GM12872 (cell line): Measurements from ENCODE around the gene LMO2.

ENCODE experiments used
- TF ChIP-seq, protein P1 (sequence below): IDR thresholded peaks from 3 replicates; pipeline ENCODE4 v1.5.1; 2011; ENCODE audit warnings: low read depth, mild to moderate bottlenecking, low read length, moderate library complexity; ENCODE audit not compliant: insufficient read depth

The LMO2 gene

DNA sequence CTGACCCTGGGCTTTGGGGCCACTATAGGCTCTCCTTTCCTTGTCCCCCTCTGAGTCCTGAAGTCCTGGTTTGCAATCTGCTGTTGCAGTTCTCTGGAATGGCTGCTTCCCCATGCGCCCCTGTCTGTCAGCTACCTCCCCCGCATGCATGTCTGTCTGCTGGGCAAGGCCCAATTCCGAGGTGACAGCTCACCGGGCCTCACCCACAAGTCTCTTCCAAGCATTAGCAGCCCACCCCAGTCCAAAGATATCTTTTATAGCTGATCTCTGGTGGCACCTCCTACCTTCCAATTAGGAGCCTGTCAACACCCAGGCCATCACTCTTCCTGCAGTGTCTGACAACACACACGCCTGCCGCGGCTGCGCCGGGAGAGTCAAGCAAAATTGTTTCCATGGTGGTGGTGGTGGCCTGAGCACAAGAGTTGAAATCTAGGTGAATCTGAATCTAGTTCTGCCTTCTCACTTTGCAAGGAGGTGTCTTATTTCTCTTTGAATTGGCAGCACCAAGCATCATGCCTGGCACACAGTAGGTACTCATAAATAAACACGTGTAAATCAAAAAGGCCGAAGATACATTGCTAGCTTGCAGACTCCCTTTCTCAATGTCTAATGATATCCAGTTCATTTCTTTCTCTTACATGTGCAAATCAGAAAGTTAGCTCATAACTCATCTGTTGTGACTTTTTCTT is 1.2 kb upstream of the LMO2 start:
- TF ChIP-seq, protein P1, sequence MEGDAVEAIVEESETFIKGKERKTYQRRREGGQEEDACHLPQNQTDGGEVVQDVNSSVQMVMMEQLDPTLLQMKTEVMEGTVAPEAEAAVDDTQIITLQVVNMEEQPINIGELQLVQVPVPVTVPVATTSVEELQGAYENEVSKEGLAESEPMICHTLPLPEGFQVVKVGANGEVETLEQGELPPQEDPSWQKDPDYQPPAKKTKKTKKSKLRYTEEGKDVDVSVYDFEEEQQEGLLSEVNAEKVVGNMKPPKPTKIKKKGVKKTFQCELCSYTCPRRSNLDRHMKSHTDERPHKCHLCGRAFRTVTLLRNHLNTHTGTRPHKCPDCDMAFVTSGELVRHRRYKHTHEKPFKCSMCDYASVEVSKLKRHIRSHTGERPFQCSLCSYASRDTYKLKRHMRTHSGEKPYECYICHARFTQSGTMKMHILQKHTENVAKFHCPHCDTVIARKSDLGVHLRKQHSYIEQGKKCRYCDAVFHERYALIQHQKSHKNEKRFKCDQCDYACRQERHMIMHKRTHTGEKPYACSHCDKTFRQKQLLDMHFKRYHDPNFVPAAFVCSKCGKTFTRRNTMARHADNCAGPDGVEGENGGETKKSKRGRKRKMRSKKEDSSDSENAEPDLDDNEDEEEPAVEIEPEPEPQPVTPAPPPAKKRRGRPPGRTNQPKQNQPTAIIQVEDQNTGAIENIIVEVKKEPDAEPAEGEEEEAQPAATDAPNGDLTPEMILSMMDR: no peak

DNA sequence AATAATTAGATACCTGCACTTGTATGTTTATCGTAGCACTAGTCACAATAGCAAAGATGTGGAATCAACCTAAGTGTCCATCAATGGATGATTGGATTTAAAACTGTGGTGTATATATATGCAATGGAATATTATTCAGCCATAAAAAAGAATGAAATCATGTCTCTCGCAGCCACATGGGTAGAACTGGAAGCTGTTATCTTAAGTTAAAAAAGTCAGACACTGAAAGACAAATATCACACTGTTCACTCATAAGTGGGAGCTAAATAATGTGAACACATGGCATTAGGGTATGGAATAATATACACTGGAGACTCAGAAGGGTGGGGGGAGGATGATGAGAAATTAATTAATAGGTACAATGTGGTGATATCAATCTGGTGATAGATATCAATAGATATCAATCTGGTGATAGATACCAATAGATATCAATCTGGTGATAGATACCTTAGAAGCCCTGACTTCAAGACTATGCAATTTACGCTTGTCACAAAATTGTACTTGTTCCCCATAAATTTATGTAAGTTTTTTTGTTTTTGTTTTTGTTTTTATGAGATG is 2.0 kb downstream of the LMO2 start:
- TF ChIP-seq, protein P1: no peak

DNA sequence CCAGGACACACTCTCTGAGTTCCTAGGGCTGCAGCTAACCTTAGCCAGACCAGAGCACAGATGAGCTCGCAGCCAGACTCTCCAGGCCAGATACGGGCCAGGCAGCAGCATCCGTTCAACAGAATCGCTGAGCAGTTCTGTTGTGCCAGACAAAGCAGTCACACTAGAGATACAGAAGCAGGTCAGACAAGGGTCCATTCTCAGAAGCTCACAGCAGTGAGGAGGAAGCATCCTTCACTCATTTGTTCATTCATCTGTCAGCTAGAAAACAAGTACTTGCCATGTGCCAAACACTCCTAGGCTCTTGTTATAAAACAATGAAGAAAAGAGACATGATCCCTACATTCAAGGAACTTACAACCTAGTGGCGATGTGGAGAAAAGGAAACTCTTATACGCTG is 2.6 kb downstream of the LMO2 start:
- TF ChIP-seq, protein P1: no peak

DNA sequence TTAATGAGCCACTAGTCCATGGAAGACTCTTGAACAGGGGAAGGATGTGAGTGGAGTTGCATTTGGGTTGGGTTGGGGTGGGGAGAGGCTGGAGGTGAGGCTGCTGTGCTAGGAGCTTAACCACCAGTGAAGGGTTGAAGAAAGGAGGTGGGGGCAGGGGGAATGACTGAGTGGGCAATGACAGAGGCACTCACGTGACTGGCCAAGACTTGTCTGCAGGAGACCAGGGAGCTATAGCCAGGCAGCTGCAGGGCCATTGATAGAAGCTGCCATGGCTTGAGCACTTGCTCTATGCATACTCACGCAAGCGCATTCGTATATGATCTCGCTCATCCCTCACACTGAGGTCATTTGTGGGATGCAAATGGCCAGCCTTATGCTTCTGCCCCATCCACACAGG is 4.0 kb downstream of the LMO2 start:
- TF ChIP-seq, protein P1: no peak

DNA sequence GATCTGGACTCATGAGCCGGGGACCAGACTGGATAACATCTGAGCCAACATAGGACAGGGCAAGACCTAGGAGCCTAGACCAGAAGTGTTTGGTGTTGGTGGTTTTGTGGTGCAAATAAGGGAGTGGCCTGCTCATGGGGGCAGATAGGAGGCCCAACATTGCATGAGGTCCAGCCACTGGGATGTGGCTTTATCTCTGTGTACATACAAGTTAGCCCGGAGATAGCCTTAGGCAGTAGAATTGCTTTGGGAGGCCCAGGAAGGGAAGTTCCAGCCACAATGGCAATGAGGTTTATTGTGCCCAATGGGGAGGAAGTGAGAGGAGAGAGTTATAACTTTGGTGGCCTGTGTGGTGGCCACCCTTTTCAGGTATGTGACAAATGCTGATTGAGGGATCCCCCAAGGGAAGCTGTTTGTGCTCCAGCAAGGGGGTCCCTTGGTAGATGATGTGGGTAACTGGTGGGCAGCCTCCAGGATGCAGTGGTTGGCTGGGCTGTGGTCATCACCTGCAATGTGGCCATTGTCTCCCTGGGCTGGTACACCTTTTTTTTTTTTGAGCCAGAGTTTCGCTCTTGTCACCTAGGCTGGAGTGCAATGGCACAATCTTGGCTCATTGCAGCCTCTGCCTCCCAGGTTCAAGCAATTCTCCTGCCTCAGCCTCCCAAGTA is 6.4 kb downstream of the LMO2 start:
- TF ChIP-seq, protein P1: no peak

DNA sequence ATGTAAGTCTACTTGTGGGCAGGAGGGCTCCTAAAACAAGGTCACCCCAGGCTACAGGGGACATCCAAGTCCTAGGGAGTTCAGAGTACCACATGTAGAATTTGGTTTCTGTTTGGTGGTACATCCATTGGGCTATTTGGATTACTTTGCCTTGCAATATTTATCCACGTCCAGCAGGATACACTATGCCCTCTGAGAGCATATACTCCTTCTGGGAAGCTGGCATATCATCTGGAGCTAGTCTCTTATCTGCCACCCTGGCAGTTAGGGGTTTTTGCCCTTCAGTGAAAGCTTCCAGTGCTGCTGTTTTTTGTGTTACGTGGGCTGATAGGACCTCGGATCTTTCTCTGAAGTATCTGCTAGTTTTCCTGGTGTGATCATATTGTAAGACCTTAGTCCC is 7.3 kb downstream of the LMO2 start:
- TF ChIP-seq, protein P1: no peak

DNA sequence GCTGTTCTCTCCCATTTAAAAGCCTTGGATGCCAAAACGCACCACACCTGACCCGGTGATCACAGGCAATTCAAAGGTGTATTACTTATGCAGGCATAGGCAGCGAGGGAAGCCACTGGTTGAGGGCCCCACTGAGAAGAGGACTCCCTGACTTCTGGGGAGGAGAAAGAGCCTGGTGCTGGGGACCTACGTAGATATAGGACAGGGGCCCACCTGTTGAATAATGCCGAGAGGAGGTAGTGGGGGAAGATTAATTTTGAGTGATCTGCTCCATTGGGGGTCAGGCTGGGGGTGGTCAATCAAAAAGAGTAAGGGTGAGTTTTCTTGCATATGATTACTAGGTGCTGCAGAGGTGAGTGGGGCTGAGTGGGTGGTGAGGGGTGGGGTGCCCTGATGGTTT is 7.8 kb downstream of the LMO2 start:
- TF ChIP-seq, protein P1: no peak
